NCI-H1417 (cell line): ENCODE data around the gene CDH4.

ENCODE experiments used
- DNase-seq, 3 experiments: peaks; one replicate each; lab custom pipeline; 2025; lab: John Stamatoyannopoulos, UW

The CDH4 gene

DNA sequence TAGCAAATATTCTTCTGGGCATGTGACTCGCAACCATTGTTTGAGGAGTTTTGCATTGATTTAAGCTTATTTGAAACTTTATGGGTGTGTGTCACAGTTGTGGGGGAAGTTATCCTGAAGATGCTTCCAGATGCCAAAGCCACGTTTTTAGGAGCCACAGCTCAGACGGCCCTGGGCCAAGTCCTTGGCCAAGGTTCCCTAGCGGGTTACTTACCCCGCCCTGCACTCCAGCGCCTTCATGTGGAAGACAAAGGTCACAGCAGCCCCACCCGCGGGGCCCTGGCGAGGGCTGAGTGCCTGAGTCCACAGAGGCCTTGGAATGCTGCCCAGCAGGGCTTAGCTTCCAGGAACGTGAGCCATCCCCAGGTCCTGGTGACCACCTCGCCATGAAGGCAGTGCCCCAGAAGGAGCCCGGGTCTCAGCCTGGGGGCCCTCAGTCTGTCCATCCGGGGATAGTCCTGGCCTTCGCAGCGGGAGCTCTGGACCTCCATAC, 308.3 kb downstream of the CDH4 start:
- no peak for DNase-seq

- no peak for DNase-seq
Measured at GRCh38 chr20:61561111-61561830, 309.2 kb downstream of the CDH4 start.

- no peak for DNase-seq
Measured at GRCh38 chr20:61562491-61562890, 310.4 kb downstream of the CDH4 start.

GRCh38 chr20:61562897-61563504, 310.9 kb downstream of the CDH4 start:
- peak in 1 of 3 experiments; percentile 58 for DNase-seq

DNA sequence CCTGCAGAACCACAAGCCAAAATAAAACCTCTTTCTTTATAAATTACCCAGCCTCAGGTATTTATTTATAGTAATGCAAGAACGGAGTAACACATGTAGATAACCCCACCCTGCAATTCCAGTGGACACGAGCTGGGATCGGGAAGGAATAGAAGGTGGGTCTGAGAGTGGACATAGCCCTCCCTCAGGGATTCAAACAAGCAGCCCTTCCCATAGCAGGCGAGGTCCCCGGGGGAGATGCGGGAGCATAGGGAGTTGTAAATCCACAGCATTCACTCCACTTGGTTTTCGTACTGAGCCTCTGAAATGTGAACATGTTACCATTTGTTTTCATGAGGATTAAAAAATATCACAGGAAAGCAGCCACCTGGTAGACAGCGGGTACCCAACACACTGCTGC, 312.6 kb downstream of the CDH4 start:
- no peak for DNase-seq

DNA sequence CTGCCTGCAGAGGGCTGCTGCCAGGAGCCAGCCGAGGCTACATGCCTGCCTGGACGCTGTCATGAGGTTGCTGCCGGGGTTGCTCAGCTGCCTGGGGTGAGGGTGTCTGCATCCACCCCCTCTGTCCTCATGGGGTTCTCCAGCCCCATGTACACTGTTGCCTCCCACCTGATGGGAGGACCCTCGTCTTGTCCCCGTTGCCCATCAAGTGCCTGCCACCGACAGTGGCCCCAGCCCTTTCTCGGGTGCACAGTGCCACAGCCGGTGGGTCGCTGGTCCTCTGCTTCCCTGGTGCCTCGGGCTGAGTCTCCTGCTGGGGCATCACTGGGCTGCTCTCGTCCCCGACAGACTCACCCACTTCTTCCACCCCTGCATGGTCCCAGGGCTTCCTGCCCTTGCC, 313.7 kb downstream of the CDH4 start:
- no peak for DNase-seq

DNA sequence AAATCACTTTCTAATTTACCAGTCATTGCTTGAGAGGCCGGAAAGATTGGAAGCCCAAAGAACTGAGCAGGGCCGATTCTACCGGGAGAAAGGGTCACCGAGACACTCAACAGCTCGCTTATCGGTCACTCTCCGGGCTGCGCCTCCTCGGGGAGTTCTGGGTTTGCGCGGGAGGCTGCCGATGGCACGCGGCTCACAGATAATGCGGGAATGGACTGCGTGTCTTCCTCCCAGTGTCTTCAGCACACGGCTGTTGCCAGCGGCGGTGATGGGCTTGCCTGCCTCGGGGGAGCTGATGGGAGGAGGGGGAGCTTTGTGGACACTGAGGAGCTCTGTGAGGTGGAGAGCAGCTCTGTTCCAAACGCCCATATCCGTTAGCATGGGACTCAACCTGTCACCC, 314.6 kb downstream of the CDH4 start:
- DNase-seq: no peak

GRCh38 chr20:61567204-61567603, 315.1 kb downstream of the CDH4 start:
- no peak for DNase-seq

GRCh38 chr20:61569825-61570224, 317.8 kb downstream of the CDH4 start:
- DNase-seq: peak in 2 of 3 experiments; percentile 48 to 96

DNA sequence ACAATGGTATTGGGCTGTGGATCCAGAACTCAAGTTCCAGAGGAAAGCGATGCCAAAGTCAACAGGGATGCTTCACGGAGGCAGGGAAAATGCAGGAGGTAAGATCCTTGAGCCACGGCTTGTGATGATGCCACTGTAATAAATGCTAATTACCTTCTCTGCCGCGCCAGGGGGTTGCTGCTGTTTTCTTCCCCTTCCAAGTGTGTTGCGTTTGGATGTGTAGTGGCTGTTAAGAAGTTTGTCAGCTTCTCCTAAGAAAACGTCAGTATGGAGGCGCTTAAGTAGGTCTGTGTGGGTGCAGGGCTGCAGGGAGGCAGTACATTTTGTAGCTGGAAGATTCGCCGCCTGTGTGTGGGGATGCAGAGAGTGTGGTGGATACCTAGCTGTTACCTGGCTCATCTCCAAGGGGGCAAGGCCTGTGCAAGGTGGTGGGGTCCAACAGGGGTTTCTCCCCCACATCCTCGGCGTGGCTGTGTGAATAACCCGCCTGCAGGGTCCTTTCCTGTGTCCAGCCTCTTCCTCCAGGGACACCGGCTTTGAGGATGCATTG, 318.7 kb downstream of the CDH4 start:
- DNase-seq: peak in 1 of 3 experiments; percentile 77

- DNase-seq: no peak
Measured at GRCh38 chr20:61571221-61571620, 319.2 kb downstream of the CDH4 start.

GRCh38 chr20:61571916-61572711, 320.1 kb downstream of the CDH4 start:
- DNase-seq: no peak

DNA sequence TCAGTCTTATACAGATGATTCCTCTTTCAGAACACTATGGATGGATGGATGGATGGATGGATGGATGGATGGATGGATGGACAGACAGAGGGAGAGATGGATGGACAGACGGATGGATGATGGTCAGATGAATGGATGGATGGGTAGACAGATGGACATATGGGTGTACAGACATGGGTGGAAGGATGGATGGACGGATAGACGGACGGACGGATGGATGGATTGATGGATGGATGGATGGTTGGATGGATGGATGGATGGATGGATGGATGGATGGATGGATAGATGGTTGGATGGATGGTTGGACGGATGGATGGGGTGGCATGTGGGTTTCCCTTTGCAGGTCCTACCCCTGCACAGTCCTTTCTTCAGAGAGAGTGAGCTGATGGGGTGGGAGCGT, 320.7 kb downstream of the CDH4 start:
- DNase-seq: no peak

DNA sequence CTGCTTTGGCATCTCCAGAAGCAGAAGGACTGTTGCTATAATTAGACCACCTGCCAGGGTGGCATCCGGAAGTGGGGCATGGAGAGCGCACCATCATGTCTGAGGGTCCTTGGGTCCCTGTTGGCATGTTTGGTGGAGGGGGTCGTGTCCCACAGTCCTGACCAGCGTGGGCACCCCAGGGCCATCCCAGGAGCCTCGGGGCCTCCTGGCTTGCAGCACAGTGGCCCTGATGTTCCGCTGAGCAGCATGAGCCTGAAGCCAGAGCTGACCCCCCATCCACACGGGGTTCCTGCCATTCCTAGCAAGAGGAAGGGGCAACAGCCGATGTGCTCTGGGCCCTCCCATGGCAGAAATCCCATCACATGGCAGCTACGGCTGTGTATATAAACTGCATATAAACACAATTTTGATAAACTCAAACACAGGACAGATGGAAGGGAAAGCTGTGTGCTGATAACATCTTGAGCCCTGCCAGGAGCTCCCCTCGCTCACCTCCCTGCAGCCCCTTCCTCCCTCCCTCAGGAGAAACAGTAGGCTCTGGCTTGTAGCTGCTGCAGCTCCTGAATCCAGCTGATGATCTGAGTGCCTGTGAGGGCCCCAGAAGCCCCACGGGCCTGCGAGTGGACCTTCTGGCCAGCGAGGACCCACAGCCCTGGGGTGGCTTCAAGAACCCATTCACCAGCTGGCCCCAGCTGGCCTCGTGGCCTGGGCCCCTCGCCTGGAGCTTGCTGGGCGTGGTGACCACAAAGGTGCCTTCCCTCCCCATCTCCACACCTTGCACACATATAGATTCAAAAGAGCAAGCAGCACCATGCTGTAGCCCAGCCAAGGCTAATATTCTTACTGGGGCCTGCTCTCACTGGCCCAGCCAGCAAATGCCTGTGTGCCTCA, 321.6 kb downstream of the CDH4 start:
- no peak for DNase-seq

GRCh38 chr20:61575151-61575937, 323.3 kb downstream of the CDH4 start:
- peak; percentile 37 to 88 (median 58) for DNase-seq

- DNase-seq: no peak
Measured at GRCh38 chr20:61576372-61576771, 324.3 kb downstream of the CDH4 start.

DNA sequence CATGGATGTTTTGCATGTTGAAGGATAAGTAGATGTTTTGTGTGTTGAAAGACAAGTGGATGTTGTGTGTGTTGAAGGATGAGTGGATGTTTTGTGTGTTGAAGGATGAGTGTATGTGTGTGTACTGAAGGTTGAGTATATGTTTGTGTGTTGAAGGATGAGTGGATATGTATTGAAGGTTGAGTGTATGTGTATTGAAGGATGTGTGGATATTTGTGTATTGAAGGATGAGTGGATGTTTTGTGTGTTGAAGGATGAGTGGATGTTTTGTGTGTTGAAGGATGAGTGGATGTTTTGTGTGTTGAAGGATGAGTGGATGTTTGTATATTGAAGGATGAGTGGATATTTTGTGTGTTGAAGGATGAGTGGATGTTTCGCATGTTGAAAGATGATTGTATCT, 325.0 kb downstream of the CDH4 start:
- no peak for DNase-seq

DNA sequence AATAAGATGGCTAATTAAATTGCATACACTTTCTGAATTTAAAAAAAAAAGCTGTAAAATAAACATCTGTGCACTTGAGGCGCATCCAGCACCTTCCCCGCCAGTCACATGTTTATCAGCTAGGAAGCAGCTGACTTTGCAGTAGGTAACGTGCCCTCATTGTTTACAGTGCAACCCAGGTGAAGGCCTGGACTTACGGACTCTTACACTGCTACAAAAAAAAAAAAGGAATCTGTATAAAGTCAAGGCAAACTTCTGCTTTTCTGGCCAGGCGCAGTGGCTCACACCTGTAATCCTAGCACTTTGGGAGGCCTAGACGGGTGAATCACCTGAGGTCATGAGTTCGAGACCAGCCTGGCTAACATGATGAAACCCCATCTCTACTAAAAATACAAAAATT, 327.8 kb downstream of the CDH4 start:
- DNase-seq: no peak

DNA sequence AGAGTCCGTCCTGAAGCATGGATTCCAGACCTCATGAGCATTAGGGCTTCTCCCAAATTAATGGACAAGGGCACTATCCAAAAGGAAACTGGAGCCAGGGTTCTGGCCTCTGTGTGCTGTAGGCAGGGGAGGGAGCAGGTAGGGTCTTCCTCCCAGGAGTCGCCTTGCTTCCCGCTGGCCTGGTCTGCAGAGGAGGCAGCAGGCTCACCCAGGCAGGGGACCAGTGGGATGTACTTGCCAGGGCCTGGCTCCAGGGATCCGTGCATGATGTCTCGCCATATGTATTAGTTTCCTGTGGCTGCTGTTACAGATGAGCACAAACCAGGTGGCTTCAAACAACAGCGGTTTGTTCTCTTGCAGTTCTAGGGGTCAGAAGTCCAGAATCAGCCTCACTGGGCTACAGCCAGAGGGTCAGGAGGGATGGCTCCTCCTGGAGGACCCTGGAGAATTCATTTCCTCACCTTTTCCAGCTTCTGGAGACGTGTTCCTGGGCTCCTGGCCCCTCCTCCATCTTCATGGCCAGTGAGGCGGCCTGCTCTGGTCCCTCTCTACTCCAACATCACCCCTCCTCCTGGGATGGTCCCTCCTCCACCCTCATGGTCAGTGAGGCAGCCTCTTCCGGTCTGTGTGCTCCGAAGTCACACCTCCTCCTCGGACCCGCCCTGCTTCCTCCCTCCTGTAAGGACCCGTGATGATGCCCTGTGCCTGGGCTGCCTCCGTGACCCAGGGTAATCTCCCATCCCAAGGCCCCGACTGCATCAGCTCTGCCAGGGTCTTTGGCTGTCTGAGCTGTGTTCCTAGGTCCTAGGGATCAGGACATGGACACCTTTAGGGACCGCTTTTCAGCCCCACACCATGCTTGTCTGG, 329.1 kb downstream of the CDH4 start:
- no peak for DNase-seq

GRCh38 chr20:61581825-61582188, 329.7 kb downstream of the CDH4 start:
- no peak for DNase-seq
